ENCODE measurements around the gene RGS7.

RGS7 gene

DNA sequence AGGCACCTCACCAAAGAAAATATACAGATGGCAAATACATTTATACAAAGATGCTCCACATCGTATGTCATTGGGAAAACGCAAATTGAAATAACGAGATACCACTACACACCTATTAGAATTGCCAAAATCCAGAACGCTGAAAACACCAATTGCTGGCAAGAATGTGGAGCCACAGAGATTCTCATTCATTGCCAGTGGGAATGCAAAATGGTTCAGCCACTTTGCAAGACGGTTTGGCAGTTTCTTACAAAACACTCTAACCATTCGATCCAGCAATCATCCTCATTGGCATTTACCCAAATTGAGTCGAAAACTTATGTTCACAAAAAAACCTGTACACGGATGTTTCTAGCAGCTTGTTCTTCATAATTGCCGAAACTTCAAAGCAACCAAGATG is 521.7 kb downstream of the RGS7 start:
- DNase-seq (ENCODE audit: low spot score) = no peak

DNA sequence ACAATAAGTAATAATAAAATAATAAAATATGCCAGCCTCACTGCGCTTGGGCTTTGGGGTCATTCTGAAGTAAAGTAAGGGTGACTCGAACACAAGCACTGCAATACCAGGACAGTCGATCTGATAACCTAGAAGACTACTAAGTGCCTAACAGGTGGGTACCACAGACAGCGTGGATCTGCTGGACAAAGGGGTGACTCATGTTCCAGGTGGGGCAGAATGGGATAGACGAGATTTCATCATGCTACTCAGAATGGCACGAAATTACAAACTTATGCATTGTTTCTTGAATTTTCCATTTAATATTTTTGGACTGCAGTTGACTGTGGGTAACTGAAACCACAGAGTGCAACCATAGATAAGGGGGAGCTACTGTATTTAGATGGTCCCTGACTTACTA is 523.9 kb downstream of the RGS7 start:
- DNase-seq (ENCODE audit: low spot score) = no peak

DNA sequence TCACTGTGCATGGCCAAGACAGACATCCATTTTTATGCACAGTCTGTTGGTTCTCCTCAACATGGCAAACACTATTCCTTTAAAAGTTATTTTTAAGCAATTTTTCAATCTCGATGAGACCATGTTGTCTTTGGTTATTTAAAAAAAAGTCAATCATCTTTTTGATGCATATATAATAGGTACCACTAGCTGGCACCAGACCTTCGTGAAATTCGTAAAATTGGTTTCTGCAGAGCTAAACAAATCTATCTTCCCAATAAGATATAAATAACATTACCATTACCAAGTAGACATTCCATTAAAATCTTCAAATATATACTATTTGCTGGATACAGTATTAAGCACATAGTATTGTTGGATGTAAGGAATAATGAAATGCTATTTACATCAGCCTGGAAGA is 525.1 kb downstream of the RGS7 start:
- DNase-seq (ENCODE audit: low spot score) = no peak

DNA sequence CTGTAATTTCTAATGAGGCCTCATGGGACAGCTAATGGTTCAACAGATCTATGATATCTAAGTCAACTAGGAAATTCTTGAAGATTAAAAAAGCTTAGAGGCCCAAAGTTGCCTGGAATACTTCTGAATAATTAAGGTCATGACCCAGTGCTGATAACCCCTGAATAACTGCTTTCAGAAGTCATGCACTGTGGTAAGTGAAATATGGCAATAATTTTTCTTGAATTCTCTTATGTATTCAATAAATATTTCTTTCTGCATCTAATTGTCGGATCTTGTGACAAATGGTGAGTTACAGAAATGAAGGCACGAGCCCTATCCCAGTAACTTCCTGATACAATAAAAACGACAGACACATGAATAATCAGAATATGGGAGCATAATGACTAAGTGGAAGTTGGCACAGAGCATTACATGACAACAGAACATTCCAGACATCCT is 525.8 kb downstream of the RGS7 start:
- no peak for DNase-seq (ENCODE audit: low spot score)

DNA sequence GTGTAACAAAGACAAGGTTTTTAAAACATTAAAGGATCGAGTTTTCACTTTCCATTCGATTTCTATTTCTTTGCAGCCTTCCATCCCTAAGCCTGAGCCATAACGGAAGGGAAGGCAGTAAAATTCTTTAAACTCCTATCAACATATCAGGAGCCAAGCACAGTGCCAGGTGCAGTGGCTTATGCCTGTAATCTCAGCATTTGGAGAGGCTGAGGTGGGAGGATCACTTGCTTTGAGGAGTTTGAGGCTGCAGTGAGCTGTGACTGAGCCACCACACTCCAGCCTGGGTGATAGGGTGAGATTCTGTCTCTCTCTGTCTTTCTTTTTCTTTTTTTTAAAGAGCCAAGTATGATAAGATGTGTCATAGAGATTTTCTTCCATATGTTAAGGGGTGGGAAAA is 527.5 kb downstream of the RGS7 start:
- DNase-seq (ENCODE audit: low spot score) = no peak

DNA sequence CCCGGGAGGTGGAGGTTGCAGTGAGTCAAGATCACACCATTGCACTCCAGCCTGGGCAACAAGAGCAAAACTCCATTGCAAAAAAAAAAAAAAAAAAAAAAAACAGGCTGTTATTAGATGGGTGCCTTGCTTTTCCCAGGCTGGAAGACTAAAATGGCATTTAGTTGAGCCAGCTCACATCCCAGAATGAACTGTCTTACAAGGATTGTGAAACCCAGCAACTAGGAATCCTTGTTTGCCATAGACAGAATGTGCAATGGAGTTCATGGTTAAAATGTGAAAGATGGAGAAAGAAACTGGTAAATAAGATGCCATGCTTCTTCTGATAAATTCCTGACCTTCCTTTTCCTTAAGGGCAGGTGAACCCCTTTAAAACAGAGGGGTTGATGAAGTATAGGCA is 529.2 kb downstream of the RGS7 start:
- DNase-seq (ENCODE audit: low spot score) = no peak

DNA sequence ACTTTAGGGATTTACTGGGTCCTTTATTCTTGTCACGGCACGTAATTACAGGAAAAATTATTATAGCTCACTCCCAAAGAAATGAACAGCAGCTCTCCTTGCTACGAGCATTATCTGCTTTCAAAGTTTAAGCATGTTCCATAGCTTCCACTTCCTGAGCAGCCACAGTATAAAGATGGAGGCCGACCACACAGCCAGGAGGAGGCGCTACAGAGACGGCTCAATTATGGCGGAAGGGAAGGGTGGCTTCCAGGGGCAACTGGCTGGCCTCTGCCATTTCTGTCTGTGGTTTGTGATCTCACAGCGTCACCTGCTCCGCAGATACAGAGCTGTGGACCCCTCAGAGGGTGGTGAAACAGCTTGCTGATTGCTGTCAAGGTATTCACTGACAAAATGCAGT is 532.8 kb downstream of the RGS7 start:
- no peak for DNase-seq (ENCODE audit: low spot score)

DNA sequence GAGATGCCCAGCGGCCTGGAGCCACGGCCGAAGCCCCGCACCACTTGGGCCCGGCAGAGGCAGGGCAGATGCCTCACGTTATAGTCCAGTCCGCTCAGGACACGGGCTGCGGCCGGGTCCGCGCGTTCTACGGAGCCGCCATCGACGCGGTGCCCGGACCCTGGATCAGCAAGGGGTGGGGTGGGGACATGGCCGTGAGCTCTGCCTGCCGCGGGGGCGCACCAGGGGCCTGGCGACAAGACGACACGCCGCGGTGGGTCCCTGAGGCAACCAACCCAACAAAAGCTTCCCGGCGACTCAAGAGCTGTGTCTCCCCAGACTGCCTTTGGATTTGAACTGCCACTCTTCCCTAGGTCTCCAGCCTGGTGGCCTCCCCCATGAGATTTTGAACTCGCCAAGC is 533.6 kb downstream of the RGS7 start:
- DNase-seq (ENCODE audit: low spot score) = no peak

DNA sequence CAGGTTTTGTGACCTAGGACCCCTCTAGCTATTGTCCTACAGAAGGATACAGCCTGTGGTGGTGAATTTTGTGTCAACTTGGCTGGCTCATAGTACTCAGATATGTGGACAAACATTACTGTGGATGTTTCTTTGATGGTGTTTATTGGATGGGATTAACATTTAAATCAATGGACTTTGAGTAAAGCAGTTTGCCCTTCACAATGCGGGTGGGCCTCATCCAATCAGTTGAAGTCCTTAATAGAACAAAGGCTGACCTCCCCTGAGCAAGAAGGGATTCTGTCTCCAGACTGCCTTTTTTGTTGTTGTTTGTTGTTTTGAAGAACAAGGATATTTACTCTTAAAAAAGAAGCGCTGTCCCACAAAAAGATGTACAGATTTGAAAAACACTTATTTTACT is 535.1 kb downstream of the RGS7 start:
- no peak for DNase-seq (ENCODE audit: low spot score)

DNA sequence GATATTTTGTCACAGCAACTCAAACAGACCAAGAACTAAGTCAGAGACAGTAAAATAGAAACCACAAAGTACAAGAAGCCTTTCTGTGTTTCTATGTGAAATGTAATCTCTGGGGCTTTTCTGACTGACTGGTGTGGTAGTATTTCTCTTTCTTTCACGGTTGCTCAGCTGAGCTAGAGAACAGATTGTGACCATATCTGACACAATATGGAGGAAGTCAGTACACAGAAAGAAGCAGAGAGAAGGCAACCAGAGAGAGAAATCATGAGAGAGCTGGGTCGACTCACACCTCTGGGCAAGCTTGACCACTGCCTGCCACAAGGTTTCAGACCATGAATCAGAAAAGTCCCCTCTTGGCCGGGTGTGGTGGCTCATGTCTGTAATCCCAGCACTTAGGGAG is 536.2 kb downstream of the RGS7 start:
- no peak for DNase-seq (ENCODE audit: low spot score)

DNA sequence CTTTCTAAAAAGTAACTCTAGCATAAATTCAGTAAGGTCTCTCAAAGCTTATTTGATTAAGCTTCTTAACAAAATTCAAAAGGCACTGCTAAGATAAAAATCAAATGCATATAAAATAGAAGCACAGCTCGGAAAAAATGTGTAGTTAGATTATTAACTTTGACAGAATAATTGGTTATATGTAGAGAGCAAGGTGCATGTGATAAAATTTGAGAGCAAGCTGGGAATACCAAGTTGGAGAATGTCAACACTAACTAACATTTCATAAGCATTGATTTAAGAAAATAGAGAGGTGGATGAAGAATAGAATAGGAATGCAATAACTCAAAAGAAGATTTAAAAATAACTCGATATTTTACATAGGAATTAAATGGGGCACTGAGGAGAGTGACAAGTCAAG is 540.5 kb downstream of the RGS7 start:
- DNase-seq (ENCODE audit: low spot score) = no peak

DNA sequence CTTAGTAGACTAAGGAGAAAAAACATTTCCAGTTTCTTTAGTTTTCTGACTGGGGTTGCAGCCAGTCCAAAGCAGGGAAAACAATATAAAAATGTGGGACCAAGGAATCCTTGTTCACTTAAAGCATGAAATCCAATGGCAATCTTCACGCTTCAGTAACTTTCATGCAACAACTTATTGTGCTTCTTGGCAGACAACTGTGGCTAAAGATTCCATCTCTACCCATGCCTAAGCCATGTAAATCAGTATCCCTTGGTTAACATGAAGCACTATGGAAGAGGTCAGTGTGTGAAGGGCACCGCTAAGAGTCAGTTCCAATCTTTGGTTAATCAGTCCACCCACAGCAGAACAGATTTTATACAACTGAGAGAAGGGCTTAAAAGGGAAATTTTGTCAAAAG is 543.3 kb downstream of the RGS7 start:
- no peak for DNase-seq (ENCODE audit: low spot score)

DNA sequence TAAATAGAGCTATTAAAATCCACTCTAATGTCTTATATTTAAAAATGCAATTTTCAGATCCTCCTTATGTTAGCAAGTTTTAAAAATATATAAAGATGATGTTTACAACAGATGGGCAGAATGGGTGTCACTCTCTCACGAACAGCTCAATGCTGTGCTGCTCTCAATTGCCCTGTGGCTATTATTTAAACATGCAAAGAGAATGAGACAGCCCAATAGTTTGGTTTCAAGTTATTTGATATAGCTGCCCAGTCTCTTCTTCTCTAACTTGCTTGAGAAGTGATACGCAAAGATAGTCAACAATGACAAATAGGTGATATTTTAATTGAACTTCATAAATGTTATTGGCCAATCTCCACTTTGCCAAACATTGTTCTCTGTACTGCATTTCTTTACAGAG is 545.7 kb downstream of the RGS7 start:
- DNase-seq (ENCODE audit: low spot score) = no peak

DNA sequence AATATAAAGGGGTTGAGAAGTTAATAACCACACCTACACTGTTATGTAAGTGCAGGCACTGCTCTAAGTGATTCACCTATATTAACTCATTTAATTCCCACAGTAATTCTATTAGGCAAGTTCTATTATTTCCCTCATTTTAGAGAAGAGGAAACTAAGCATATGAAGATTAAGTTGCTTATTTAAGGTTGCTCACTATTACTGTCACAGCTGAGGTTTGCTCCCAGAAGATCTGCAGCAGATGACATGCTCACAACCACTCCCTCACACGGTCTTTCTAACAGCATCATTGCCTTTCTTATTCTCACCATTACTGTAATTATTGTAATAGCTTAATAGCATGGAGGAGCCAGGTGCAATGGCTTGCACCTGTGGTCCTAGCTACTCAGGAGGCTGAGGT is 548.6 kb downstream of the RGS7 start:
- DNase-seq (ENCODE audit: low spot score) = no peak

DNA sequence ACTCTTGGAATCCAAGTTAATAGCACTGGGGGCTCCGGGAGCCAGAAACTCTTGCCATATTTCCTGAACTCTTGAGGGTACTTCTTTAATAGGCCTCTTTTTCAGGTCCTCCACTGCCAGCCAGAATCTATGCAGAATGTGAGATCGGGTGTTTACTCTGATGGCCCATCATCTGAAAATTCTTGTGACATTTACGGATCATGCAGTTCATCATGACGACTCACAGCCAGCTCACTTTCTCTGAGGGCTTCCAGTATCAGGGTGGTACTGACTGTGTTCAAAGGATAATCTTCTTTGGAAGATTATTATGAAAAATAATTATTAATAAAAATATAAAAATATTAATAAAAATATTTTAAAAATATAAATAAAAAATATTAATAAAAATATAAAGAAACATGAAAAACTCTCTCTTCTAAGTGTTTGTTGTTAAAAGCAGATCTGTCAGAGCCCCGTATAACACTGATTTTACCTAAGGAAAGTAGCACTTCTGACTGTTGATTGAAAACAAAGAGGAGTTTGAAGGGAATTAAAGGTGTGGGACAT is 550.7 kb downstream of the RGS7 start:
- no peak for DNase-seq (ENCODE audit: low spot score)

DNA sequence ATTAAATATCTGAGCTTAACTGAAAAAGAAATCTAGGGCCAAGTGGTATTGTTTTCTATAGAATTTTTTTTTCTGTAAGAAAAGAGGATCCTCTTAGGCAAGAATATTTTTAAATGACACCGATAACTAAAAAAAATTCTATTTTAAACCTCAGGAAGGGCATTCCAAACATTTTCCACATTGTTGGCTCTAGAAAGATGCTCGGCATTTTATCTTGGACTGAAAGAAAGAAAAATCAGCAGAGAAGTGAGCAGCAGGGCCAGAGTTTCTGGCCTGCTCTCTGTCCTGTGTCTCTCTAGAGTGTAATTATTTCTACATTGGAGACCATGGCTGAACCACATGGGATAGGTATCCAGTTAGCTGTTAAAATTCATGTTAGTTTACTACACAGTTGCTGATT is 552.5 kb downstream of the RGS7 start:
- DNase-seq (ENCODE audit: low spot score) = no peak

DNA sequence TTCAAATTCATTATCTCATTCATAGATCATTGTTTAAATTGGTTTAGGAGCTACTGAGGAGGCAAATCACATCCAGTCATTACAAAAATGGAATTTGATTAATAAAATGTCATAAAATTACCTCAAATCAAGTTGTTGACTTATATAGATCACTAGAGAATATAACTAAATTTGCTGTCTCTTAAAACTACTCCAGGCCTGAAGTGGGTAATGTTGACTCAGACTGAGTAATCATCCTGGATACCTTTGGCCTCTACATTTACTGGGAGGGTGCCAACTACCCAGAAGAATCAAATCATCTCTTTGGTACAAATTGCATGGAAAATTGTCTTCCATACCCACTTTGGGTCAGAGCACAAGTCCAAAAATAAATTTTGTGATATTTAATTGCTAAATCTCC is 553.9 kb downstream of the RGS7 start:
- no peak for DNase-seq (ENCODE audit: low spot score)

DNA sequence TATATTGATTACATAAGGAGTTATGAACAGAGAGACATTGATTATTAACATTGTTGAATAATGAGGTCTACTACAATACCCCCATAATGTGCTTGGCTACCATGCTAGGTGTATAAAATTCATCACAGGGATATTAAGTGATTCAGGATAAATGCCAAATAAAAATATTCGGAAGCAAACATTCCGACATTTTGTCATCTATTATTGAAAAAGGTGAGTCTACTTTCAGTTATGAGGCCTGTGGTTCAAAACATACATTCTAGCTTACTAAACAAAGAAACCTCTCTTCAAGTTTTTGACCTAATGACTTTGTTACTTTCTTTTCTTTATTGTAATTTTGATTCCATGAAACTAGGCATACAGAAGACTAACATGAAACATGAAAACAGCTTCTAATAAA is 554.7 kb downstream of the RGS7 start:
- DNase-seq (ENCODE audit: low spot score) = no peak

DNA sequence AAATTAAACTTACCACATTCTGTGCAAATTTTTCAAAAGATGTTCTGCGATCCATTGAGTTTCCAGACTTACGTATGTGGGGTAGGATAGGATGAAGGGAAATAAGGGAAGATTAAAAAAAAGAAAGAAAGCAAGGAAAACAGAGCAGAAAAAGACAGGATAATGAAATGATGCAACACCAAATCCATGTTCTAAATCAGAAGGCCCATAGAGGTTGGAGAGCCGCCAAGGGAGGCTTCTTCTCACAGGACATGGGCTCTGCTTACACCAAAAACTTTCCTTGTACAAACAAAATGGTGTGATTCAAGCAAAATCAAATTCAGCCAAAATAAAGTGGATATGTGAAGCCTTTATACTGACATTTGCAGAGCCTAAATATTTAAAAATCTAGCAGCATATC is 555.6 kb downstream of the RGS7 start:
- DNase-seq (ENCODE audit: low spot score) = no peak

DNA sequence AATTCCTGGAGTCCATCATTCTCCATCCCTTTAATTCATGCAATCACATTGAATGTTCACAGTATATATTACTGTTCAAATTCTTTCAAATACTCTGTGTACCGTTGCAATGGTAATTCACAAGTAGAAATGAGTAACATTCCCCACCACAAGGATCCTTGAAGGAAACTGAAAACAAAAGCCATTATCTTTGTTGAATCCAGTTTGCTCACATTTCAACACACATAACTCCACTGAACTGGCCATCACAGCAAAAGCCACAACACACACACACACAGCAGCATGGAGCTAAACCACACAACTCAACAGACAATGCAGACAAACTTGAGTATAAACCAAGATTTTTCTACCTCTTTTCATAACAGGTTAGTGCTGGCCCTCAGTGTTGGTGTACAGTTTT is 556.7 kb downstream of the RGS7 start:
- no peak for DNase-seq (ENCODE audit: low spot score)

DNA sequence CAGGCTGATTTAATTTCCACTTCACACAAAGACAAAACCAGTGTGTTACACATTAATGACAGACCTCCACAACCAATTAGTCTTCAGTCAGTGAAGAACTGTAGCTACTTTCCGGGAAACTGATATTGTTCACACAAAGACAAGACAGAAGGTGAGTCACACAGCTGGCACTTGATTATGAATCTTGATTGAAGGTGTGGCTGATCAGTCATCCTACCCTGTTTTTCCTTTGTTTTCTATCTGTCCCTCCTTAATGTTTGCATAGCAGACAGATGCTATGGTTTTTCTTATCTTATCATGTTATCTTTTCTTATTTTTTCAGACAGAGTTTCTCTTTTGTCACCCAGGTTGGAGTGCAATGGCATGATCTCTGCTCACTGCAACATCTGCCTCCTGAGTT is 560.0 kb downstream of the RGS7 start:
- no peak for DNase-seq (ENCODE audit: low spot score)

DNA sequence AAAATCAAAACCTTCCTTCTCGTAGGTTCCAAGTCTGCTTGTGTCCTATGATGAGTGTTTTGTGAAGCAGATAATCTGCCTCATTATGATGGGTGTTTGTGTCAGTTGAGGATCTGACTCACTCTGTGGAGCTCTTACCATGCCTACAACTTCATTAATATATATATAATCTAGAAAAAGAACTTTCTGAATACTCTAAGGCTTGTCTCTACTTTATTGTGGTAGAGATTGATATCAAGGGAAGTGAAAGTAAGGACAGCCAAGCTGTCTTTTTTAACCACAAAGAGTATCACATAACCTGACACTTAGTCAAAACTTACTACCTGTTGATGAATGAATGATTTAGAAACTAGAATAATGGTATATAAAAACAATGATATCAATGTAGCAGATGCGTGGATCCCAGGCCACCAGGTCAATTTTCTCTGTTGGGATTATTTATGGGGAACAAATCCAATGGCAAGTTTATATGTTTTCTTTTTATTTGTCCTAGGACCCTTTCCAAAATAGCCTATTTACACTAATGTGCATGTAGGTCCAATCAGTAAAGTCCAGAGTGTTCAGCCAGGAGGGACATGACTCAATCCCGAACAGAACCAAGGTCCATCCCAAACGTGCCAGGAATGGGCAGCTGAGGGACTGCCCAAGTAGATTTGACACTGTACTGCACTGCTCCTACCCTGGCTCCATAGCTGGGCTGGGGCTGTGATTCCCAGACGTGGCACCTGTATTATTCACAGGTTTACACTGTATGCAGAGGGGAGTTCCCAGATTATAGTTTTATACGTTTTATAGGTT is 562.8 kb downstream of the RGS7 start:
- DNase-seq (ENCODE audit: low spot score) = no peak

DNA sequence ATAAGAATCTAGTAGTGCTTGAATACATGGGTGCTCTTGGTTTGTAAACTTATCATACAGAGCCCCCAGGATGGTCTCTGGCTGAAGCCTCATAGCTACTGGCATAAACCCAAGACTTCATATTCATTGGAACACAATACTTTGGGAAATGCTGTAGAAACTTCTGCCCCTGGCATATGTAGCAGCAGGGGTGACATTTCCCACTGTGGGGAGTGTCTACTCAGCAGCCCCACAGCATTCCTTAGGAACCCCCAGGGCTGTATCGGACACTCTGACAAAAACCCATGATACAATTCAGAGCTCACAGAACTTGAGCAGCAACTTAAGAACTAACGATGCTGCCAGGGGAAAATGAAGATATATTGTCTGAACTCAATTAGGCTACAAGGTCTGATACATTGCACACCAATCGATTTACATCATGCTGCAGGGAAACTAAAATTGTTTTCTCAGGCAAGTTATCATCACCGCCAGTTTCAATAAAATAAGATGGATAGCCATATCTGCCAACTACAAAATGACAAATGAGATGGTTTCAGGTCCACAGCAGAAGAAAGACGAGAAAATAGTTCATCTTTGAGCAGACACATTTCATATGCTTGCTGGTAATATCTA is 564.0 kb downstream of the RGS7 start:
- no peak for DNase-seq (ENCODE audit: low spot score)

Data from SK-N-DZ (cell line).